GM12878 (cell line): Measurements from ENCODE around the gene EXD3.

Source experiments
- CTCF ChIP-seq, 3 experiments: IDR thresholded peaks in 2 of 3; conservative IDR thresholded peaks in 1 of 3; 2 replicates each; pipeline ENCODE4 v1.5.1; 2011; ENCODE audit warnings: low read depth in 3 of 3, low read length in 3 of 3, mild to moderate bottlenecking in 3 of 3, control low read depth in 2 of 3, moderate library complexity in 2 of 3, inconsistent platforms in 1 of 3, mixed read lengths in 1 of 3; ENCODE audit not compliant: control insufficient read depth in 2 of 3, insufficient read depth in 1 of 3; ENCODE audit errors: extremely low read depth in 1 of 3
- EP300 ChIP-seq, 2 experiments: fragments of 150-350 bp in 1 of 2; IDR thresholded peaks; 2 replicates each; pipeline ENCODE4 v1.6.1; 2011 to 2012; ENCODE audit warnings: low read depth in 2 of 2, low read length in 2 of 2, borderline replicate concordance in 1 of 2, improper control_type of control experiment in 1 of 2, inconsistent platforms in 1 of 2; ENCODE audit not compliant: control insufficient read depth in 1 of 2
- RFX5 ChIP-seq: IDR thresholded peaks from 2 replicates; pipeline ENCODE4 v1.6.1; 2011; ENCODE audit warnings: low read depth, low read length, improper control_type of control experiment
- SP1 ChIP-seq: IDR thresholded peaks from one replicate; pipeline ENCODE4 v1.6.1; 2011; ENCODE audit warnings: low read depth, low read length
- SREBF2 ChIP-seq: IDR thresholded peaks from 2 replicates; pipeline ENCODE4 v1.6.1; 2012; ENCODE audit warnings: mild to moderate bottlenecking, low read length
- SUZ12 ChIP-seq: fragments of 200-600 bp; sonication (generic); IDR thresholded peaks from one replicate; pipeline ENCODE4 v1.6.1; 2018; ENCODE audit warnings: antibody characterized with exemption, mild to moderate bottlenecking; ENCODE audit not compliant: unreplicated experiment
- TAF1 ChIP-seq: IDR thresholded peaks from 2 replicates; pipeline ENCODE4 v1.6.1; 2011; ENCODE audit warnings: mild to moderate bottlenecking, low read depth, low read length, borderline replicate concordance
- TCF7 ChIP-seq: IDR thresholded peaks from 2 replicates; pipeline ENCODE4 v1.6.1; 2014; ENCODE audit warnings: antibody characterized with exemption, borderline replicate concordance
- ZBTB33 ChIP-seq: fragments of 450-650 bp; IDR thresholded peaks from 2 replicates; pipeline ENCODE4 v1.6.1; 2017; ENCODE audit warnings: mild to moderate bottlenecking

GRCh38 chr9:137373611-137373980 lies 49.4 kb downstream of the EXD3 start:
- TF ChIP-seq ZBTB33 (no peak), TAF1 (no peak), CTCF (IDR thresholded peaks at IDR 0.05 in 2 of 3, conservative IDR thresholded peaks at IDR 0.05 in 1 of 3; ENCODE audit: control insufficient read depth in 2 of 3, extremely low read depth in 1 of 3, insufficient read depth in 1 of 3, low read depth in 3 of 3, low read length in 3 of 3) (no peak), SUZ12 (no peak), TCF7 (no peak), SP1 (no peak), RFX5 (no peak), SREBF2 (no peak), EP300 (IDR thresholded peaks at IDR 0.05; ENCODE audit: borderline replicate concordance in 1 of 2, control insufficient read depth in 1 of 2, low read depth in 2 of 2, low read length in 2 of 2) (no peak)
